Neural progenitor cell (in vitro differentiated cells): Measurements from ENCODE around the gene RGS5. TPM values are rescaled to one million over a fixed set of nuclear protein-coding genes. Genes with fewer than 3 reads are reported as not detected.

Experiments used
- DNase-seq: peaks from one replicate; pipeline ENCODE4 v3.0.0-alpha.2; 2016; ENCODE audit warnings: low spot score
- H2AFZ ChIP-seq: fragments of 200-600 bp; sonication (generic); replicated peaks from 2 replicates; pipeline ENCODE4 v1.6.1; 2016; ENCODE audit warnings: antibody characterized with exemption
- H3F3A ChIP-seq: fragments of 200-600 bp; sonication (generic); 2 replicates; pipeline ENCODE4 v1.6.1; 2016; ENCODE audit warnings: antibody characterized with exemption, low read depth
- H3K27ac ChIP-seq: fragments of 200-600 bp; sonication (generic); 2 replicates; pipeline ENCODE4 v1.5.1; 2016; ENCODE audit warnings: mild to moderate bottlenecking
- H3K27me3 ChIP-seq: fragments of 200-600 bp; sonication (generic); 2 replicates; pipeline ENCODE4 v1.6.1; 2016; ENCODE audit warnings: mild to moderate bottlenecking, moderate library complexity
- H3K36me3 ChIP-seq: fragments of 200-600 bp; sonication (generic); 2 replicates; pipeline ENCODE4 v1.5.1; 2016
- H3K4me1 ChIP-seq: fragments of 200-600 bp; sonication (generic); 2 replicates; pipeline ENCODE4 v1.6.1; 2016; ENCODE audit warnings: mixed run types
- H3K4me2 ChIP-seq: fragments of 200-600 bp; sonication (generic); 2 replicates; pipeline ENCODE4 v1.6.1; 2016
- H3K4me3 ChIP-seq: fragments of 200-600 bp; sonication (generic); 2 replicates; pipeline ENCODE4 v1.5.1; 2016
- H3K79me2 ChIP-seq: fragments of 200-600 bp; sonication (generic); 2 replicates; pipeline ENCODE4 v1.6.1; 2016; ENCODE audit warnings: low read depth
- H3K9ac ChIP-seq: fragments of 200-600 bp; sonication (generic); 2 replicates; pipeline ENCODE4 v1.6.1; 2016
- H3K9me3 ChIP-seq: fragments of 200-600 bp; sonication (generic); 2 replicates; pipeline ENCODE4 v1.5.1; 2016; ENCODE audit warnings: low read depth
- H4K20me1 ChIP-seq: fragments of 200-600 bp; sonication (generic); 2 replicates; pipeline ENCODE4 v1.6.1; 2016; ENCODE audit warnings: low read depth
- H3K27ac Mint-ChIP-seq: 3 replicates; pipeline ENCODE4 v1.8.0; 2021; ENCODE audit warnings: mixed read lengths
- H3K27me3 Mint-ChIP-seq: 2 replicates; pipeline ENCODE4 v1.8.0; 2022; ENCODE audit warnings: low read depth, mild to moderate bottlenecking, inconsistent platforms, moderate library complexity, mixed read lengths; ENCODE audit not compliant: insufficient read depth
- H3K36me3 Mint-ChIP-seq: 3 replicates; pipeline ENCODE4 v1.8.0; 2021; ENCODE audit warnings: mixed read lengths
- H3K4me1 Mint-ChIP-seq: 3 replicates; pipeline ENCODE4 v1.8.0; 2021; ENCODE audit warnings: mixed read lengths
- H3K4me3 Mint-ChIP-seq: 3 replicates; pipeline ENCODE4 v1.8.0; 2021; ENCODE audit warnings: mild to moderate bottlenecking, moderate library complexity, mixed read lengths
- H3K9me3 Mint-ChIP-seq: 3 replicates; pipeline ENCODE4 v1.8.0; 2020; ENCODE audit warnings: mixed read lengths
- EZH2 ChIP-seq: fragments of 200-600 bp; sonication (generic); IDR thresholded peaks from 2 replicates; pipeline ENCODE4 v1.6.1; 2017; ENCODE audit warnings: antibody characterized with exemption, mild to moderate bottlenecking, moderate library complexity
- EZH2phosphoT487 ChIP-seq: fragments of 200-600 bp; sonication (generic); IDR thresholded peaks from 2 replicates; pipeline ENCODE4 v1.6.1; 2017; ENCODE audit warnings: antibody characterized with exemption
- total RNA-seq: library from RNA; depleted of rRNA; stranded (reverse); fragments of >200 nt; gene quantifications from 2 replicates; pipeline ENCODE4 v1.2.3, GENCODE V29; 2015; ENCODE audit warnings: low replicate concordance
- TF ChIP-seq, protein P1 (sequence below): fragments of 200-600 bp; sonication (generic); IDR thresholded peaks from 2 replicates; pipeline ENCODE4 v1.5.1; 2017; ENCODE audit warnings: antibody characterized with exemption, mild to moderate bottlenecking

The RGS5 gene
- total RNA-seq, 1 donor from 2014 or later = 8.0 TPM

DNA sequence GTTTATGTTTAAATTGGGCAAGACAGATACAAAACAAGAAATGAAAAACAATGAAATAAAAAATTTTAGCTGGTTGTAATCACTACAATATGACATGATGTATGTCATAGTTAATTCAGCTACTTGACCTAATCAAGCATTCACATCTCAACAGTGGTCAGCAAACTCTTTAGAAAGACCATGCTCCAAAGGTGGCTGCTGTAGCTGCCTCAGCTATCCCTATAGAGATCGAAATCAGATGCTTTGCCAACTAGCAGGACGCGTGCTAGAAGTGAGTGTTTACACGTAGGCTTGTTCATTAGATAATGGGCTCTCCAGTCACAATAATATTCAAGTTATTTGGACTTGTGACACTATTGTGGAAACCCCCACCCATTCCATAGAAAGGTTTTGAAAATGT, 25.9 kb downstream of the RGS5 start:
- Histone ChIP-seq H3K9me3 (no peaks in the 10 kb centered on the region), H3K27me3 (no peaks in the 10 kb centered on the region), H3K79me2 (no peaks in the 10 kb centered on the region), H3K4me1 (no peaks in the 10 kb centered on the region), H3K36me3 (no peaks in the 10 kb centered on the region), H2AFZ (no peak overlapping the region), H3K4me3 (no peak overlapping the region), H3K4me2 (no peak overlapping the region), H4K20me1 (no peaks in the 10 kb centered on the region), H3K27ac (no peak overlapping the region), H3K9ac (no peak overlapping the region), H3F3A (no peaks in the 10 kb centered on the region)
- H3K27ac Mint-ChIP-seq = no peak overlapping the region
- peaks cover 3% of the 10 kb centered on the region for H3K27me3 Mint-ChIP-seq
- no peak for TF ChIP-seq EZH2
- no peak for TF ChIP-seq EZH2phosphoT487
- TF ChIP-seq, protein P1, sequence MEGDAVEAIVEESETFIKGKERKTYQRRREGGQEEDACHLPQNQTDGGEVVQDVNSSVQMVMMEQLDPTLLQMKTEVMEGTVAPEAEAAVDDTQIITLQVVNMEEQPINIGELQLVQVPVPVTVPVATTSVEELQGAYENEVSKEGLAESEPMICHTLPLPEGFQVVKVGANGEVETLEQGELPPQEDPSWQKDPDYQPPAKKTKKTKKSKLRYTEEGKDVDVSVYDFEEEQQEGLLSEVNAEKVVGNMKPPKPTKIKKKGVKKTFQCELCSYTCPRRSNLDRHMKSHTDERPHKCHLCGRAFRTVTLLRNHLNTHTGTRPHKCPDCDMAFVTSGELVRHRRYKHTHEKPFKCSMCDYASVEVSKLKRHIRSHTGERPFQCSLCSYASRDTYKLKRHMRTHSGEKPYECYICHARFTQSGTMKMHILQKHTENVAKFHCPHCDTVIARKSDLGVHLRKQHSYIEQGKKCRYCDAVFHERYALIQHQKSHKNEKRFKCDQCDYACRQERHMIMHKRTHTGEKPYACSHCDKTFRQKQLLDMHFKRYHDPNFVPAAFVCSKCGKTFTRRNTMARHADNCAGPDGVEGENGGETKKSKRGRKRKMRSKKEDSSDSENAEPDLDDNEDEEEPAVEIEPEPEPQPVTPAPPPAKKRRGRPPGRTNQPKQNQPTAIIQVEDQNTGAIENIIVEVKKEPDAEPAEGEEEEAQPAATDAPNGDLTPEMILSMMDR = no peak
- no peaks in the 10 kb centered on the region for H3K36me3 Mint-ChIP-seq
- no peak for DNase-seq
- no peaks in the 10 kb centered on the region for H3K9me3 Mint-ChIP-seq
- no peak overlapping the region for H3K4me3 Mint-ChIP-seq
- peaks cover 22% of the 10 kb centered on the region for H3K4me1 Mint-ChIP-seq

DNA sequence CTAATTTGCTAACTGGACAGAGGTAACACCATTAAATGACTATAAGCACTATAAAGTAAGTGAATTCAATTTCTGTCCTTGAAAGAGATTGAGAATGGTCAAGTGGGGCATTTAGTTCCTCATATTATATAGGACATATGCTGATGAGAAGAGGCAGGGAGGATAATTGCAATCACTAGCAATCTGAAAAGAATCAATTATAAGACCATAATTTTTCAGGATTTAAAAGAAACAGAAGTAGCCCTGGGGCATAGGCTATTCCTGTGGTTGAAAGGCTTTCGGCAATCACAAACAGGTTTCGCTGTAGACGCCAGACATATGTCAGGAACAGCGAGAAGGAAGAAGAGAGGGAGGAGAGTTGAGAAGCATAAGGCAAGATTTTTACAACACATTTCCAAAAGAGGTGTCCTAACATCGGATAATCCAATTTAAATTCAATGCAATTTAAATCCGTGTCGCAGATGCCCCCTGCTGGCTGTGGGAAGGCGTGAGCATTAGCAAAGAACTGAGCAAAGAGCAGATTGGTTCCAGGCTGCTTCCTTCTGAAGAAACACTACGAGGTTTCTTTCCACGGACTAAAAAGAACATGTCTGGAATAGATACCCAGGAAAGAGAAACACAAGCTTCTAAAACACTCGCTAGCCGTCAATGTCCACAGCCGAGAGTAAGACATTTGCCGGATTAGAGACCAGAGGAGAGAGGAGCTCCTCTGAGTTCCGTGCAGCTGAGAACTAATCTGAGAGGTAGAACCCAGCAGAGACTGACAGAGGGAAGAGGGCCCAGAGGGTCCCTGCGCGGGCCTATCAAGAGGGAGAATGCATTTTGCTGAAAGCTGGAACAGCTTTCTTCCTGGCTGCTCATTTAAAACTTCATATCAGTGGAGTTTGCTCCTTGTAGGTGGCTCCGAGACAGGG, 27.9 kb downstream of the RGS5 start:
- no peaks in the 10 kb centered on the region for H3K9me3 ChIP-seq
- no peak overlapping the region for H3K27ac Mint-ChIP-seq
- H3K36me3 Mint-ChIP-seq = no peaks in the 10 kb centered on the region
- no peak for TF ChIP-seq EZH2
- TF ChIP-seq, protein P1 = peak; percentile 83
- no peaks in the 10 kb centered on the region for H3K79me2 ChIP-seq
- H3K36me3 ChIP-seq = no peaks in the 10 kb centered on the region
- no peaks in the 10 kb centered on the region for H4K20me1 ChIP-seq
- H3K27me3 Mint-ChIP-seq = peaks cover 4% of the 10 kb centered on the region
- no peaks in the 10 kb centered on the region for H3K9me3 Mint-ChIP-seq
- peak overlapping the region; percentile 98 for H2AFZ ChIP-seq
- H3K4me1 Mint-ChIP-seq = peaks cover 24% of the 10 kb centered on the region
- no peak overlapping the region for H3K4me2 ChIP-seq
- DNase-seq = peak; percentile 82
- H3K4me3 ChIP-seq = no peak overlapping the region
- no peaks in the 10 kb centered on the region for H3K27me3 ChIP-seq
- no peak overlapping the region for H3K4me3 Mint-ChIP-seq
- H3K4me1 ChIP-seq = no peaks in the 10 kb centered on the region
- no peak overlapping the region for H3K27ac ChIP-seq
- no peak overlapping the region for H3K9ac ChIP-seq
- no peaks in the 10 kb centered on the region for H3F3A ChIP-seq

DNA sequence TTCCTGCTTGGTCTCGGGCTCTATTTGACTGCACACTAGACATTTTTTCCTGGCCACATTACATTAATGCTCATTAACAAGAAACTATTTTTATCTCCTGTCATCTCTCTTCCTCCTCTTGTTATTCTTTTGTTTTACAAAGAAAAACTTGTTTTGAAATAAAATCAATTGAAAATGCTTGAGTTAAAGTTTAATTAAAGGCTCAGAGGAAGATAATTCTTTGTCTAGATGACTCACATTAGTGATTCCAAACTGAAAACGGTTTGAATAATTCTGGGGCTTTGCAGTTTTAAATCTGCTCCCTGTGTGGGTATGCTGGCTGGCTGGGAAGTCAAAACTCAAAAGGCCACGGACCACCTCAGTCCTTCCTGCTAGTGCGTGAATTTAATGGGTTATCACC, 29.6 kb downstream of the RGS5 start:
- Histone ChIP-seq H3F3A (no peaks in the 10 kb centered on the region), H2AFZ (no peak overlapping the region), H3K9me3 (no peaks in the 10 kb centered on the region), H3K9ac (no peak overlapping the region), H3K4me3 (no peak overlapping the region), H3K27me3 (no peaks in the 10 kb centered on the region), H3K4me2 (no peak overlapping the region), H4K20me1 (no peaks in the 10 kb centered on the region), H3K27ac (no peak overlapping the region), H3K4me1 (no peaks in the 10 kb centered on the region), H3K36me3 (no peaks in the 10 kb centered on the region), H3K79me2 (no peaks in the 10 kb centered on the region)
- Mint-ChIP-seq H3K36me3 (no peaks in the 10 kb centered on the region), H3K4me3 (no peak overlapping the region), H3K4me1 (peaks cover 25% of the 10 kb centered on the region), H3K27me3 (peaks cover 4% of the 10 kb centered on the region), H3K27ac (no peak overlapping the region), H3K9me3 (no peaks in the 10 kb centered on the region)
- DNase-seq = no peak
- TF ChIP-seq EZH2 = no peak
- TF ChIP-seq, protein P1 = no peak
- TF ChIP-seq EZH2phosphoT487 = no peak
